ENCODE measurements around the gene SYNE1.

- no peak for TF ChIP-seq GATA3 (IDR thresholded peaks at IDR 0.05; ENCODE audit: low read depth, low read length)
- no peak for TF ChIP-seq GATA2 (IDR thresholded peaks at IDR 0.05; ENCODE audit: low read depth, low read length)
These were observed 262.0 kb downstream of the SYNE1 start for GRCh38 chr6:152375197-152375596.

Measured in SH-SY5Y (cell line).